GM12878 (cell line): ENCODE measurements around the gene SNED1. TPM values are rescaled to one million over a fixed set of nuclear protein-coding genes. Genes with fewer than 3 reads are reported as not detected.

ENCODE experiments used
- ATAC-seq: fragments of 200-7000 bp; cut with Tn5 transposase; 3 replicates; pipeline ENCODE4 v1.9.1; 2020; ENCODE audit warnings: mild to moderate bottlenecking, moderate library complexity
- BruUV-seq: library from RNA; stranded (reverse); fragments of 400-500 nt; replicated peaks from 2 replicates; lab custom pipeline; 2021; lab: Mats Ljungman, UMichigan
- CTCF ChIA-PET: fragments of 300-600 bp; sonication (Branson Sonifier 250); formaldehyde crosslinking; extraction: SDS; loops from one replicate; lab custom pipeline; 2021; ENCODE audit warnings: inconsistent platforms; lab: Yijun Ruan, JAX
- POLR2A ChIA-PET: fragments of 350-600 bp; formaldehyde crosslinking; extraction: SDS; loops from one replicate; lab custom pipeline; 2021; ENCODE audit warnings: inconsistent platforms; lab: Charles Lee
- RAD21 ChIA-PET: fragments of 300-600 bp; sonication (Branson Sonifier 250); formaldehyde crosslinking; loops from one replicate; lab custom pipeline; 2023; ENCODE audit warnings: antibody characterized with exemption; ENCODE audit not compliant: unreplicated experiment; lab: Charles Lee
- SMC1A ChIA-PET: fragments of 300-600 bp; sonication (Branson Sonifier 250); formaldehyde crosslinking; loops from one replicate; lab custom pipeline; 2023; ENCODE audit not compliant: unreplicated experiment, uncharacterized antibody; lab: Charles Lee
- DNase-seq: peaks from one replicate; pipeline ENCODE4 v3.0.0-alpha.2; 2011; ENCODE audit warnings: low read depth, low spot score
- FAIRE-seq: peaks from 3 replicates; lab custom pipeline; 2011; peaks lifted over from hg19 to GRCh38; lab: Jason Lieb, UNC
- H2AFZ ChIP-seq: 2 replicates; pipeline ENCODE4 v1.6.0; 2011; ENCODE audit warnings: low read depth, low read length, control low read depth; ENCODE audit not compliant: control insufficient read depth
- H3K27ac ChIP-seq: 2 replicates; pipeline ENCODE4 v1.5.1; 2011; ENCODE audit warnings: control low read depth; ENCODE audit not compliant: control insufficient read depth, insufficient read depth
- H3K27me3 ChIP-seq, 2 experiments: replicated peaks in 1 of 2; 2 replicates each; pipeline versions ENCODE4 v1.6.0 to v1.6.1; 2011; ENCODE audit warnings: low read length in 1 of 2; ENCODE audit not compliant: control insufficient read depth in 2 of 2, insufficient read depth in 2 of 2
- H3K36me3 ChIP-seq, 2 experiments: 2 replicates each; pipeline ENCODE4 v1.5.1; 2011; ENCODE audit warnings: low read length in 1 of 2; ENCODE audit not compliant: control insufficient read depth in 2 of 2, insufficient read depth in 2 of 2
- H3K4me1 ChIP-seq: 2 replicates; pipeline ENCODE4 v1.6.1; 2011; ENCODE audit warnings: mild to moderate bottlenecking, low read length, moderate library complexity, mixed read lengths; ENCODE audit not compliant: control insufficient read depth, insufficient read depth
- H3K4me2 ChIP-seq: 2 replicates; pipeline ENCODE4 v1.6.0; 2011; ENCODE audit warnings: control low read depth; ENCODE audit not compliant: control insufficient read depth, insufficient read depth
- H3K4me3 ChIP-seq: fragments of 200-600 bp; sonication (generic); 2 replicates; pipeline ENCODE4 v1.5.1; 2016
- H3K79me2 ChIP-seq: 2 replicates; pipeline ENCODE4 v1.6.0; 2011; ENCODE audit warnings: low read length; ENCODE audit not compliant: control insufficient read depth, insufficient read depth
- H3K9ac ChIP-seq: 2 replicates; pipeline ENCODE4 v1.8.0; 2011; ENCODE audit warnings: low read length, control low read depth, mixed read lengths; ENCODE audit not compliant: control insufficient read depth, insufficient read depth
- H3K9me3 ChIP-seq: replicated peaks from 3 replicates; pipeline ENCODE4 v1.5.1; 2011; ENCODE audit warnings: mild to moderate bottlenecking, low read length; ENCODE audit not compliant: control insufficient read depth, insufficient read depth
- H4K20me1 ChIP-seq: 2 replicates; pipeline ENCODE4 v1.6.0; 2011; ENCODE audit not compliant: control insufficient read depth, insufficient read depth
- BCL3 ChIP-seq: IDR thresholded peaks from 2 replicates; pipeline ENCODE4 v1.6.1; 2011; ENCODE audit warnings: borderline replicate concordance, low read depth, mild to moderate bottlenecking, moderate library complexity, low read length; ENCODE audit not compliant: insufficient read depth, poor library complexity, severe bottlenecking
- CEBPB ChIP-seq, 2 experiments: fragments of 150-350 bp in 1 of 2; IDR thresholded peaks; 2 replicates each; pipeline ENCODE4 v1.6.1; 2012 to 2014; ENCODE audit warnings: low read depth in 2 of 2, low read length in 2 of 2, borderline replicate concordance in 1 of 2, inconsistent platforms in 1 of 2
- IKZF1 ChIP-seq: fragments of 450-650 bp; conservative IDR thresholded peaks from 2 replicates; pipeline ENCODE4 v1.6.1; 2017; ENCODE audit warnings: antibody characterized with exemption, mild to moderate bottlenecking
- IRF4 ChIP-seq: IDR thresholded peaks from 2 replicates; pipeline ENCODE4 v1.6.1; 2011; ENCODE audit warnings: low read depth, low read length
- MYB ChIP-seq: fragments of 150-350 bp; IDR thresholded peaks from 2 replicates; pipeline ENCODE4 v1.6.1; 2014; ENCODE audit warnings: mild to moderate bottlenecking, low read depth, low read length, borderline replicate concordance
- PBX3 ChIP-seq: IDR thresholded peaks from 2 replicates; pipeline ENCODE4 v1.6.1; 2011; ENCODE audit warnings: mild to moderate bottlenecking, low read depth, low read length, moderate library complexity; ENCODE audit not compliant: insufficient replicate concordance
- PML ChIP-seq: IDR thresholded peaks from 2 replicates; pipeline ENCODE4 v1.6.1; 2012; ENCODE audit warnings: low read length, inconsistent platforms
- ZNF217 ChIP-seq: fragments of 450-650 bp; IDR thresholded peaks from 2 replicates; pipeline ENCODE4 v1.6.1; 2017; ENCODE audit warnings: antibody characterized with exemption, mild to moderate bottlenecking
- WGBS: methylation state at CpG from one replicate; pipeline ENCODE4 v1.1.6; 2016; ENCODE audit warnings: low lambda C conversion rate; ENCODE audit not compliant: insufficient replicate concordance, insufficient coverage; ENCODE audit errors: missing lambda C conversion rate; 5-methylcytosine and 5-hydroxymethylcytosine counted together
- in situ Hi-C: fragments of 300-500 bp; cut with MboI; formaldehyde crosslinking; loops from 9 replicates; pipeline ENCODE4 v1.14.3; 2018; ENCODE audit warnings: mixed read lengths
- intact Hi-C: fragments of 100-400 bp; cut with micrococcal nuclease; formaldehyde crosslinking; loops from one replicate; pipeline ENCODE4 v1.14.2; 2022; ENCODE audit not compliant: unreplicated experiment
- polyA plus RNA-seq, 11 experiments: library from polyadenylated mRNA; depleted of rRNA in 4 of 11; unstranded in 6 of 11; stranded (reverse) in 5 of 11; fragments of >200 nt; fragmentation: Nextera tagmentation in 4 of 11; fragmentation: Illumina TruSeq in 1 of 11; extraction: Ambion mirVana in 4 of 11; extraction: Trizol in 1 of 11; gene quantifications; 1 replicate in 1 of 11; 2 replicates in 10 of 11; pipeline versions ENCODE4 v1.2.1 to v1.2.3, GENCODE V29; 2011 to 2016; ENCODE audit warnings: inconsistent platforms in 2 of 11, missing spikeins in 2 of 11, low read depth in 1 of 11
- total RNA-seq, 4 experiments: library from RNA; depleted of rRNA in 3 of 4; stranded (reverse); fragments of >200 nt in 3 of 4; fragmentation: Illumina TruSeq in 1 of 4; extraction: Trizol in 1 of 4; gene quantifications; 2 replicates each; pipeline versions ENCODE4 v1.2.1 to v1.2.3, GENCODE V29; 2013 to 2021

Gene SNED1
- total and polyA plus RNA-seq, 10 of the 15 experiments (the other 5 are each of a cell fraction or from before 2014, with no cell fraction given), result 0.05 to 8.4 (median 3.0) TPM

GRCh38 chr2:241038374-241039180 is 40.2 kb downstream of the SNED1 start:
- Histone ChIP-seq H3K4me1 (peaks cover 51% of the 10 kb centered on the region), H3K9me3 (no peaks in the 10 kb centered on the region), H3K79me2 (no peaks in the 10 kb centered on the region), H4K20me1 (no peaks in the 10 kb centered on the region), H3K27me3 (peaks cover 0 to 2% of the 10 kb centered on the region in 2 experiments; a peak in 1 of 4 replicates), H3K4me2 (peak overlapping the region; percentile 98), H3K9ac (no peak overlapping the region), H3K27ac (no peak overlapping the region), H3K4me3 (no peak overlapping the region), H2AFZ (no peak overlapping the region), H3K36me3 (no peaks in the 10 kb centered on the region)
- intact Hi-C loops, result no loop called here
- in situ Hi-C loops, result no loop called here
- FAIRE-seq (no peak), ATAC-seq (no peak), DNase-seq (no peak)
- no peak for TF ChIP-seq ZNF217
- POLR2A ChIA-PET, result interaction anchor here (1.0 kb wide), 1 partner anchor 453 kb away, joined by 4 read pairs; the partner anchor contains the start of gene CAPN10
- RAD21 ChIA-PET, result interaction anchor here (0.6 to 1.3 kb wide), 4 partner anchors 13 to 111 kb away, joined by 3 read pairs; partner anchors contain the start of gene PASK
- CTCF ChIA-PET, result interaction anchor here (1.0 kb wide), 1 partner anchor 124 kb away, joined by 3 read pairs; no protein-coding TSS in a partner anchor
- no TSS peak for BruUV-seq
- SMC1A ChIA-PET, result interaction anchor here (0.7 to 1.5 kb wide), 3 partner anchors 11 to 207 kb away, joined by 3 read pairs; no protein-coding TSS in a partner anchor
- WGBS, result 26% methylated on average over 20 of the region's 20 CpGs

GRCh38 chr2:241039416-241039815 is 41.0 kb downstream of the SNED1 start:
- no TSS peak for BruUV-seq
- H3K9me3 ChIP-seq, result no peaks in the 10 kb centered on the region
- no peak overlapping the region for H3K4me3 ChIP-seq
- no peaks in the 10 kb centered on the region for H3K36me3 ChIP-seq
- RAD21 ChIA-PET, result no interaction called here
- no peak for FAIRE-seq
- peaks cover 51% of the 10 kb centered on the region for H3K4me1 ChIP-seq
- SMC1A ChIA-PET, result interaction anchor here (0.7 to 1.5 kb wide), 2 partner anchors 10 to 14 kb away, joined by 3 read pairs; no protein-coding TSS in a partner anchor
- no peak overlapping the region for H3K27ac ChIP-seq
- no peak for ATAC-seq
- 84% methylated on average over 4 of the region's 4 CpGs for WGBS
- no peaks in the 10 kb centered on the region for H3K79me2 ChIP-seq
- in situ Hi-C loops (no loop called here), intact Hi-C loops (no loop called here)
- 0 out of 2 replicates have a peak overlapping the region, but pooled peaks have one; percentile 98 for H3K4me2 ChIP-seq
- no peaks in the 10 kb centered on the region for H4K20me1 ChIP-seq
- no peak overlapping the region for H2AFZ ChIP-seq
- peaks cover 0 to 2% of the 10 kb centered on the region in 2 experiments; a peak in 1 of 4 replicates for H3K27me3 ChIP-seq
- no peak overlapping the region for H3K9ac ChIP-seq
- DNase-seq, result no peak
- CTCF ChIA-PET, result no interaction called here
- TF ChIP-seq IRF4 (no peak), PBX3 (no peak), MYB (no peak), BCL3 (no peak), IKZF1 (no peak), PML (no peak), CEBPB (IDR thresholded peaks at IDR 0.05; ENCODE audit: borderline replicate concordance in 1 of 2, low read depth in 2 of 2, low read length in 2 of 2) (no peak)
- TF ChIP-seq, all 136 proteins: peak for 0
- POLR2A ChIA-PET, result no interaction called here
